ENCODE results near the gene CTNNB1. TPM values are rescaled to one million over a fixed set of nuclear protein-coding genes. Genes with fewer than 3 reads are reported as not detected.
A peak's percentile ranks its signal among the peaks of the same experiment; 100 is the strongest.

The CTNNB1 gene
- total RNA-seq, 4 donors from 2014 or later: 290 to 527 (median 414) TPM

GRCh38 chr3:41199866-41200668, 762 bp downstream of the CTNNB1 start:
- intact Hi-C loops (cut with DNase I; ENCODE audit: low total_unique reads): no loop called here
- H3K36me3 ChIP-seq: no peaks in the 10 kb centered on the region

GRCh38 chr3:41200669-41201021, 1.3 kb downstream of the CTNNB1 start:
- in situ Hi-C loops (cut with MboI; ENCODE audit: low pct_ligation_motif_present in 1 of 4, low pct_unique_long_range_greater_than_20kb in 1 of 4, low sequenced_read_pairs in 3 of 4) (loop anchor here in 2 of 4 donors (25.0 kb wide), 1 partner anchor 613 kb away; no protein-coding TSS in a partner anchor), intact Hi-C loops (cut with DNase I; ENCODE audit: low total_unique reads) (no loop called here)
- no peaks in the 10 kb centered on the region for H3K9me3 ChIP-seq
- TF ChIP-seq POLR2AphosphoS5 (IDR thresholded peaks at IDR 0.05) (peak in 2 of 3 donors; percentile 40 to 54), EP300 (IDR thresholded peaks at IDR 0.05; ENCODE audit: low read depth) (no peak), POLR2A (IDR thresholded peaks at IDR 0.05) (peak; percentile 50)
- peaks cover 13 to 48% (median 32%) of the 10 kb centered on the region in 4 donors for H3K4me1 ChIP-seq
- H3K27ac ChIP-seq: peak overlapping the region; percentile 94 to 100 (median 96)
- no peaks in the 10 kb centered on the region for H3K36me3 ChIP-seq
- peak overlapping the region; percentile 64 to 97 (median 85) for H3K4me3 ChIP-seq
- peak; percentile 23 for DNase-seq
- H3K27me3 ChIP-seq: no peaks in the 10 kb centered on the region
- WGBS, 2 donors (ENCODE audit: low coverage in 1 of 2): 0% methylated on average over 2 to 7 of the region's 7 CpGs

More at GRCh38 chr3:41199866-41200668, 762 bp downstream of the CTNNB1 start:
- WGBS, 2 donors (ENCODE audit: low coverage in 1 of 2): 0% methylated on average over 6 to 25 of the region's 40 CpGs
- Histone ChIP-seq H3K4me1 (peaks cover 13 to 42% (median 28%) of the 10 kb centered on the region in 4 donors), H3K27me3 (no peaks in the 10 kb centered on the region), H3K4me3 (peak overlapping the region; percentile 64 to 97 (median 85)), H3K9me3 (no peaks in the 10 kb centered on the region), H3K27ac (peak overlapping the region; percentile 94 to 100 (median 96))
- in situ Hi-C loops (cut with MboI; ENCODE audit: low pct_ligation_motif_present in 1 of 4, low pct_unique_long_range_greater_than_20kb in 1 of 4, low sequenced_read_pairs in 3 of 4): loop anchor here in 3 of 4 donors (25.0 kb wide), 1 partner anchor 613 kb away; no protein-coding TSS in a partner anchor
- TF ChIP-seq CTCF (IDR thresholded peaks at IDR 0.05) (peak in 1 of 5 experiments; percentile 22), EP300 (IDR thresholded peaks at IDR 0.05; ENCODE audit: low read depth) (no peak), POLR2AphosphoS5 (IDR thresholded peaks at IDR 0.05) (peak in 1 of 3 donors; percentile 1), POLR2A (IDR thresholded peaks at IDR 0.05) (no peak)
- DNase-seq: peak; percentile 44

- H3K9me3 ChIP-seq: no peaks in the 10 kb centered on the region
- H3K4me1 ChIP-seq: peaks cover 22 to 64% (median 49%) of the 10 kb centered on the region in 4 donors
- TF ChIP-seq POLR2AphosphoS5 (IDR thresholded peaks at IDR 0.05): no peak
- TF ChIP-seq POLR2A (IDR thresholded peaks at IDR 0.05): no peak
- no peak for TF ChIP-seq EP300 (IDR thresholded peaks at IDR 0.05; ENCODE audit: low read depth)
- TF ChIP-seq CTCF (IDR thresholded peaks at IDR 0.05): no peak
- DNase-seq: no peak
- no peaks in the 10 kb centered on the region for H3K27me3 ChIP-seq
- peak overlapping the region; percentile 10 to 100 (median 94) for H3K27ac ChIP-seq
- in situ Hi-C loops (cut with MboI; ENCODE audit: low pct_ligation_motif_present in 1 of 4, low pct_unique_long_range_greater_than_20kb in 1 of 4, low sequenced_read_pairs in 3 of 4) (loop anchor here in 2 of 4 donors (25.0 kb wide), 1 partner anchor 615 kb away; no protein-coding TSS in a partner anchor), intact Hi-C loops (cut with DNase I; ENCODE audit: low total_unique reads) (no loop called here)
- no peaks in the 10 kb centered on the region for H3K36me3 ChIP-seq
- H3K4me3 ChIP-seq: peak overlapping the region in 2 of 4 donors; percentile 64 to 97
- 16 to 23% methylated on average over 5 of the region's 5 CpGs for WGBS, 2 donors (ENCODE audit: low coverage in 1 of 2)
Observed at GRCh38 chr3:41202075-41202833, 2.9 kb downstream of the CTNNB1 start.

GRCh38 chr3:41202834-41203345, 3.6 kb downstream of the CTNNB1 start:
- no peaks in the 10 kb centered on the region for H3K27me3 ChIP-seq
- H3K9me3 ChIP-seq: no peaks in the 10 kb centered on the region
- H3K36me3 ChIP-seq: no peaks in the 10 kb centered on the region
- peak overlapping the region; percentile 10 to 100 (median 94) for H3K27ac ChIP-seq
- H3K4me3 ChIP-seq: peak overlapping the region in 1 of 4 donors; percentile 64
- TF ChIP-seq CTCF (IDR thresholded peaks at IDR 0.05) (peak; percentile 22 to 35 (median 29)), POLR2A (IDR thresholded peaks at IDR 0.05) (no peak)
- no peak for DNase-seq
- H3K4me1 ChIP-seq: peaks cover 22 to 70% (median 53%) of the 10 kb centered on the region in 4 donors
- intact Hi-C loops (cut with DNase I; ENCODE audit: low total_unique reads) (no loop called here), in situ Hi-C loops (cut with MboI; ENCODE audit: low pct_ligation_motif_present in 1 of 4, low pct_unique_long_range_greater_than_20kb in 1 of 4, low sequenced_read_pairs in 3 of 4) (loop anchor here in 2 of 4 donors (25.0 kb wide), 1 partner anchor 616 kb away; no protein-coding TSS in a partner anchor)

Data from transverse colon (tissue), 4 donors.